K562 (cell line): ENCODE data around the gene PLEKHH2. TPM values are rescaled to one million over a fixed set of nuclear protein-coding genes. Genes with fewer than 3 reads are reported as not detected.
A peak's percentile ranks its signal among the peaks of the same experiment; 100 is the strongest.

Source experiments
- ADNP ChIP-seq: fragments of 200-800 bp; sonication (Bioruptor generic); IDR thresholded peaks from 2 replicates; pipeline ENCODE4 v1.6.1; 2016; ENCODE audit warnings: missing genetic modification characterization, missing compliant biosample characterization
- CTBP1 ChIP-seq: fragments of 450-650 bp; IDR thresholded peaks from 2 replicates; pipeline ENCODE4 v1.6.1; 2016; ENCODE audit warnings: borderline replicate concordance
- GABPB1 ChIP-seq: sonication (generic); formaldehyde crosslinking; IDR thresholded peaks from 2 replicates; pipeline ENCODE4 v1.8.0; 2022; ENCODE audit warnings: mild to moderate bottlenecking, missing genetic modification reagents
- MXD1 ChIP-seq: fragments of 250-450 bp; sonication (Bioruptor Pico); IDR thresholded peaks from 2 replicates; pipeline ENCODE4 v1.8.0; 2021; ENCODE audit warnings: borderline replicate concordance, mild to moderate bottlenecking, moderate library complexity; ENCODE audit not compliant: poor library complexity, severe bottlenecking
- POLR2B ChIP-seq: fragments of 450-650 bp; IDR thresholded peaks from 2 replicates; pipeline ENCODE4 v1.6.1; 2018; ENCODE audit warnings: low read depth; ENCODE audit not compliant: partially characterized antibody
- POLR2G ChIP-seq: fragments of 200-400 bp; formaldehyde crosslinking; IDR thresholded peaks from 2 replicates; pipeline ENCODE4 v1.6.1; 2017; ENCODE audit warnings: low read depth, mild to moderate bottlenecking, antibody characterized with exemption, low read length, moderate library complexity
- SETDB1 ChIP-seq: IDR thresholded peaks from one replicate; pipeline ENCODE4 v1.6.1; 2012; ENCODE audit warnings: low read length, control low read depth, inconsistent platforms
- SFPQ ChIP-seq: fragments of 200-400 bp; formaldehyde crosslinking; IDR thresholded peaks from 2 replicates; pipeline ENCODE4 v1.6.1; 2017; ENCODE audit warnings: mild to moderate bottlenecking, low read depth, low read length, moderate library complexity
- TARDBP ChIP-seq: fragments of 450-650 bp; IDR thresholded peaks from 2 replicates; pipeline ENCODE4 v1.6.1; 2016
- TGIF2 ChIP-seq: sonication (generic); formaldehyde crosslinking; IDR thresholded peaks from 2 replicates; pipeline ENCODE4 v1.8.1; 2022; ENCODE audit warnings: mild to moderate bottlenecking, missing genetic modification reagents, moderate library complexity
- ZBTB7A ChIP-seq: IDR thresholded peaks from 2 replicates; pipeline ENCODE4 v1.6.1; 2011; ENCODE audit warnings: low read depth, mild to moderate bottlenecking, low read length, moderate library complexity, borderline replicate concordance; ENCODE audit not compliant: control insufficient read depth
- ZKSCAN8 ChIP-seq: fragments of 200-800 bp; sonication (Bioruptor generic); IDR thresholded peaks from 2 replicates; pipeline ENCODE4 v1.6.1; 2016; ENCODE audit warnings: missing genetic modification characterization, missing compliant biosample characterization
- ZNF77 ChIP-seq: fragments of 250-450 bp; sonication (Bioruptor Pico); IDR thresholded peaks from 2 replicates; pipeline ENCODE4 v1.5.0; 2020
- polyA plus RNA-seq, 8 experiments: library from polyadenylated mRNA; depleted of rRNA in 4 of 8; stranded (reverse) in 5 of 8; unstranded in 3 of 8; fragments of >200 nt; fragmentation: Nextera tagmentation in 2 of 8; fragmentation: Illumina TruSeq in 1 of 8; extraction: Ambion mirVana in 2 of 8; extraction: Trizol in 1 of 8; gene quantifications; 2 replicates each; pipeline versions ENCODE4 v1.2.1 to v1.2.3, GENCODE V29; 2011 to 2014; ENCODE audit warnings: inconsistent platforms in 1 of 8, missing spikeins in 1 of 8
- total RNA-seq, 7 experiments: library from RNA; depleted of rRNA in 6 of 7; stranded (reverse); fragments of >200 nt in 6 of 7; fragmentation: Illumina TruSeq in 2 of 7; extraction: Trizol in 2 of 7; gene quantifications; 2 replicates each; pipeline versions ENCODE4 v1.2.1 to v1.2.3, GENCODE V29; 2011 to 2021; ENCODE audit warnings: low replicate concordance in 1 of 7
- TF ChIP-seq, protein P1 (sequence below): fragments of 450-650 bp; IDR thresholded peaks from 2 replicates; pipeline ENCODE4 v1.6.1; 2016
- TF ChIP-seq, protein P2 (sequence below), 2 experiments: IDR thresholded peaks in 1 of 2; conservative IDR thresholded peaks in 1 of 2; 2 replicates each; pipeline ENCODE4 v1.6.1; 2016; ENCODE audit warnings: low read depth in 2 of 2, mild to moderate bottlenecking in 1 of 2, missing compliant biosample characterization in 1 of 2, missing genetic modification characterization in 1 of 2, moderate library complexity in 1 of 2
- TF ChIP-seq, protein P3 (sequence below): IDR thresholded peaks from 3 replicates; pipeline ENCODE4 v1.6.1; 2011; ENCODE audit warnings: borderline replicate concordance, mild to moderate bottlenecking, moderate library complexity; ENCODE audit not compliant: insufficient read length; ENCODE audit errors: extremely low read depth

Gene PLEKHH2
- total and polyA plus RNA-seq, 9 of the 15 experiments (the other 6 are each of a cell fraction or from before 2014, with no cell fraction given), result 0.77 to 13.5 (median 2.7) TPM

- no peak for TF ChIP-seq TARDBP
- TF ChIP-seq POLR2G, result peak; percentile 82
- TF ChIP-seq SFPQ, result no peak
- TF ChIP-seq, protein P1, sequence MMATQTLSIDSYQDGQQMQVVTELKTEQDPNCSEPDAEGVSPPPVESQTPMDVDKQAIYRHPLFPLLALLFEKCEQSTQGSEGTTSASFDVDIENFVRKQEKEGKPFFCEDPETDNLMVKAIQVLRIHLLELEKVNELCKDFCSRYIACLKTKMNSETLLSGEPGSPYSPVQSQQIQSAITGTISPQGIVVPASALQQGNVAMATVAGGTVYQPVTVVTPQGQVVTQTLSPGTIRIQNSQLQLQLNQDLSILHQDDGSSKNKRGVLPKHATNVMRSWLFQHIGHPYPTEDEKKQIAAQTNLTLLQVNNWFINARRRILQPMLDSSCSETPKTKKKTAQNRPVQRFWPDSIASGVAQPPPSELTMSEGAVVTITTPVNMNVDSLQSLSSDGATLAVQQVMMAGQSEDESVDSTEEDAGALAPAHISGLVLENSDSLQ, result peak; percentile 99
- 0 out of 2 replicates have a peak, but pooled peaks have one; percentile 42 for TF ChIP-seq CTBP1
- TF ChIP-seq ZNF77, result no peak
- TF ChIP-seq ZBTB7A, result peak; percentile 34; the same call in 1 of the 2 replicates
- no peak for TF ChIP-seq ADNP (tag)
- TF ChIP-seq MXD1 (CRISPR knock-in tag), result no peak
- TF ChIP-seq, protein P2, sequence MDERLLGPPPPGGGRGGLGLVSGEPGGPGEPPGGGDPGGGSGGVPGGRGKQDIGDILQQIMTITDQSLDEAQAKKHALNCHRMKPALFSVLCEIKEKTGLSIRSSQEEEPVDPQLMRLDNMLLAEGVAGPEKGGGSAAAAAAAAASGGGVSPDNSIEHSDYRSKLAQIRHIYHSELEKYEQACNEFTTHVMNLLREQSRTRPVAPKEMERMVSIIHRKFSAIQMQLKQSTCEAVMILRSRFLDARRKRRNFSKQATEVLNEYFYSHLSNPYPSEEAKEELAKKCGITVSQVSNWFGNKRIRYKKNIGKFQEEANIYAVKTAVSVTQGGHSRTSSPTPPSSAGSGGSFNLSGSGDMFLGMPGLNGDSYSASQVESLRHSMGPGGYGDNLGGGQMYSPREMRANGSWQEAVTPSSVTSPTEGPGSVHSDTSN (CRISPR knock-in tag; IDR thresholded peaks at IDR 0.05; ENCODE audit: low read depth), result peak; percentile 95
- TF ChIP-seq, protein P2 (tag; conservative IDR thresholded peaks at IDR 0.05; ENCODE audit: low read depth), result peak; percentile 97
- TF ChIP-seq POLR2B, result peak; percentile 26
- TF ChIP-seq ZKSCAN8 (CRISPR knock-in tag), result no peak
- peak; percentile 49; the same call in 1 of the 2 replicates for TF ChIP-seq GABPB1 (CRISPR knock-in tag)
- TF ChIP-seq TGIF2, result 0 out of 2 replicates have a peak, but pooled peaks have one; percentile 40
- TF ChIP-seq, protein P3, sequence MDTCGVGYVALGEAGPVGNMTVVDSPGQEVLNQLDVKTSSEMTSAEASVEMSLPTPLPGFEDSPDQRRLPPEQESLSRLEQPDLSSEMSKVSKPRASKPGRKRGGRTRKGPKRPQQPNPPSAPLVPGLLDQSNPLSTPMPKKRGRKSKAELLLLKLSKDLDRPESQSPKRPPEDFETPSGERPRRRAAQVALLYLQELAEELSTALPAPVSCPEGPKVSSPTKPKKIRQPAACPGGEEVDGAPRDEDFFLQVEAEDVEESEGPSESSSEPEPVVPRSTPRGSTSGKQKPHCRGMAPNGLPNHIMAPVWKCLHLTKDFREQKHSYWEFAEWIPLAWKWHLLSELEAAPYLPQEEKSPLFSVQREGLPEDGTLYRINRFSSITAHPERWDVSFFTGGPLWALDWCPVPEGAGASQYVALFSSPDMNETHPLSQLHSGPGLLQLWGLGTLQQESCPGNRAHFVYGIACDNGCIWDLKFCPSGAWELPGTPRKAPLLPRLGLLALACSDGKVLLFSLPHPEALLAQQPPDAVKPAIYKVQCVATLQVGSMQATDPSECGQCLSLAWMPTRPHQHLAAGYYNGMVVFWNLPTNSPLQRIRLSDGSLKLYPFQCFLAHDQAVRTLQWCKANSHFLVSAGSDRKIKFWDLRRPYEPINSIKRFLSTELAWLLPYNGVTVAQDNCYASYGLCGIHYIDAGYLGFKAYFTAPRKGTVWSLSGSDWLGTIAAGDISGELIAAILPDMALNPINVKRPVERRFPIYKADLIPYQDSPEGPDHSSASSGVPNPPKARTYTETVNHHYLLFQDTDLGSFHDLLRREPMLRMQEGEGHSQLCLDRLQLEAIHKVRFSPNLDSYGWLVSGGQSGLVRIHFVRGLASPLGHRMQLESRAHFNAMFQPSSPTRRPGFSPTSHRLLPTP, result no peak
- no peak for TF ChIP-seq SETDB1
Measured at GRCh38 chr2:43637030-43637803, at the start of gene PLEKHH2 (continued).
